GM18951 (cell line): ENCODE measurements around the gene LRRC26.

Experiments
- POLR2A ChIP-seq: IDR thresholded peaks from 4 replicates; pipeline ENCODE4 v1.6.1; 2011; ENCODE audit warnings: mild to moderate bottlenecking; ENCODE audit not compliant: insufficient read length, insufficient read depth; ENCODE audit errors: extremely low read depth
- in situ Hi-C: fragments of 300-500 bp; cut with MboI; formaldehyde crosslinking; loops from one replicate; pipeline ENCODE4 v1.12.0; 2022; ENCODE audit warnings: low sequenced_read_pairs, mixed read lengths, inconsistent platforms; ENCODE audit not compliant: unreplicated experiment

LRRC26 gene

DNA sequence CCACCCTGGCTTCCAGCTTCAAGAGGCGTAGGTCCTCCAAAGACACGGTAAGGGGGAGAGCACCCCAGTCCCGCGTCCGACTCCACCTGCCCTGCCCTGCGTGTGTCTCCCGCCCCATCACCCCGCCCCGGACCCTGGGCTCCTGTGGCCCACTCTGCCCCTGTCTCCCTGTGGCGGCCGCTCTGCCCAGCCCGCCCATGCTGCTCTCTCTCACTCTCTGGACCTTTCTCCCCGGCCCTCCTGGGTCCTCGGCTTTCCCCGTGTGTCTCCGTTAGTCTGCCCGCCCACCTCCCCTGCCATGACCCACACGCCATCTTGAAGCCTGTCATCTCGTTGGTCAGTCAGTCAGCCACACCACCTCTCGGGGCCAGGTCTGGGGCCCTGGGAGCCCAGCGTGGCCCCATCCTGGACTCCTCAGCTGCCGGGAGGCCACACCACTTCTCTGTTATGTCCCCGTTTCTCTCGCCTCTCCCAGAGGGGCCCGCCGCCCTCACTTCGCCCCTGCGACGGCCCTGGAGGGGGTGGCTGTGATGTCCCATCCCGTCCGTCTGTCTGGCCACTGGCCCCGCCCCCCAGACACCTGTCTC, 4.5 kb downstream of the LRRC26 start:
- no peak for TF ChIP-seq POLR2A
- in situ Hi-C loops: no loop called here

DNA sequence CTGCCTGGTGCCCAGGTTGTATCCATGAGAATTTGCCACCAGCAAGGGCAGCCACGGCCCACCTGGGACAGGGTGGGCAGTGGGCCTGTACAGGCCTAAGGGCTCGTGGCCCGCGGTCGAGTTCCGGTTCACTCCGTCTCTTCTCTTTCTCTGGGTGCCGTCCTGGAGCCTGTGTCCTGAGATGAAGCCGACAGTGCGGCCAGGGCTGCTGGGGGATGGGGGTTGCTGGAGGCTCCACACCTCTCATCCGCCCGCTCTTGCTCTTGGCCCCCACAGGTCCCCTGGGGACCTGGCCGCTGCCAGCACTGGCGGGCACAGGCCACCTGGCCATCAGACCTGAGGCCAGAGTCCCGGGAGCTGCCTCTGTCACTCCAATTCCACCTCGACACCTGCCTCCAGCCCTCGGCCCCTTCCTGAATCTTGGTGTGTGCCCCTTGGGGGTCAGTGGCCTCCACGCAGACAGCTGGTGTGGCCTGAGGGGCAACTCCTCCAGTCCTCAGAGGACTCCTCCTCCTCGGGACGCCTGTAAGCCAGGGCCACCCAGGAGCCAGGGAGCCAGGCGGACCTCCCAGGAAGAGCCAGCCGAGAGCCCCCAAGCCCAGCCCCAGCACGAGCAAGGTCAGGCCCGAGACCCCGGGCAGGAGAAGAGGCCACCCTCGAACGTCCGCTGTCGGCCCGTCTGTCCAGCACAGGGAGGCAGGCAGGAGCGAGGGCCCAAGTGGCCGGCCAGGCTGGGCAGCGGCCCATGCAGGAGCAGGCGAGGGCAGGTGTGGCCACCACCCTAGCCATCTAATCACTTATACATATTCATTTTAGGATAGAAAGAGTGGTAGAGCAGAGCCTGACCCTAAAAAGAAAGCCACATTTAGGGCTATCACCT, 5.2 kb downstream of the LRRC26 start:
- in situ Hi-C loops: no loop called here
- no peak for TF ChIP-seq POLR2A

DNA sequence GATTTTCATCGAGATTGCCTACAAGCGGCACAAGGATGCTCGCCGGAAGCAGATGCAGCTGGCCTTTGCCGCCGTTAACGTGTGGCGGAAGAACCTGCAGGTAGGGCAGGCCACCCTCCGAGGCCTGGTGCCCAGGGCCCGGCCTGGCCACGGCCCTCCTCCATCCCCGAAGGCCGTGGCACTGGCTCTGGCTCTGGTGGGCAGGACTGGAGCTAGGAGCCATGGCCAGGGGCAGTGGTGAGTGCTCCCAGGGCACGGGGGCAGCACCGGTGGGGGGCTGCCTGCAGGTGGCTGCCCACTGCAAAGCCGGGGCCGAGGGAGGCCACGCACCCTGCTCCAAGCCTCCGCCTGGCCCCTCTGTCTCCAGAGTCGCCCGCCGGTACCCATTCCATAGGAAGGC, 6.0 kb downstream of the LRRC26 start:
- no peak for TF ChIP-seq POLR2A
- in situ Hi-C loops: no loop called here

DNA sequence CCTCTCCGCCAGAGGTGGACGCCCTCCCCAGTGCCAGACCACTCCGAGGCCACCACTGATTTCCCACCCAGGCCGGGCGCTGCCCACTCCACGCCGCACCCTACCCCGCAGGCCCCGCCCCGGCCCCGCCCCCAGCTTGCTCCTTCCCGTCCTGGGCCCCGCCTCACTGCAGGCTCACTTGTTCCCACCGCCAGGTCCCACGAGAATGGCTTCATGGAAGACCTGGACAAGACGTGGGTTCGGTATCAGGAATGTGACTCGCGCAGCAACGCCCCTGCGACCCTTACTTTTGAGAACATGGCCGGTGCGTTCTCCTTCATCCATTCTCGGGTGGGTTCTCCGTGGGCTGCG, 6.5 kb downstream of the LRRC26 start:
- in situ Hi-C loops: no loop called here
- TF ChIP-seq POLR2A: no peak

DNA sequence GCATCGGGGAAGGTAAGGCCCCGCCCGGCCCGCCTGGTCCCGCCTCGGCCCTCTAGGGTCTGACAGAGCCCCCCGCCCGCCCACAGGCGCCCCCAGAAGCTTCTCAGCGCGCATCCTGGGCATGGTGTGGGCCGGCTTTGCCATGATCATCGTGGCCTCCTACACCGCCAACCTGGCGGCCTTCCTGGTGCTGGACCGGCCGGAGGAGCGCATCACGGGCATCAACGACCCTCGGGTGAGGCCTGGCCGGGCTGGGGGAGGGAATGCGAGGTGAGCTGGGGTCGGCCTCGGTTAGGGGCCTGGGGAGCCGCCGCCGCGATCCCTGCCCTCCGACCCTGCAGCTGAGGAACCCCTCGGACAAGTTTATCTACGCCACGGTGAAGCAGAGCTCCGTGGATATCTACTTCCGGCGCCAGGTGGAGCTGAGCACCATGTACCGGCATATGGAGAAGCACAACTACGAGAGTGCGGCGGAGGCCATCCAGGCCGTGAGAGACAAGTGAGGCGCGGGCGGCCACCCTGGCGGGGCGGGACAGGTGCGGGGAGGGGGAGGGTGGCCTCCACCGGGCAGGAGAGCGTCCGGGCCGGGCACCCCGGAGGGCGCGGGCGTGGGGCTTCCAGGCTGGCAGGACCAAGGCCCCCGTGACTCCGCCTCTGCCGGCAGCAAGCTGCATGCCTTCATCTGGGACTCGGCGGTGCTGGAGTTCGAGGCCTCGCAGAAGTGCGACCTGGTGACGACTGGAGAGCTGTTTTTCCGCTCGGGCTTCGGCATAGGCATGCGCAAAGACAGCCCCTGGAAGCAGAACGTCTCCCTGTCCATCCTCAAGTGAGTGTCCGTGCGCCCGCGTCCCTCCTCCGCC, 7.1 kb downstream of the LRRC26 start:
- TF ChIP-seq POLR2A: no peak
- in situ Hi-C loops: no loop called here

DNA sequence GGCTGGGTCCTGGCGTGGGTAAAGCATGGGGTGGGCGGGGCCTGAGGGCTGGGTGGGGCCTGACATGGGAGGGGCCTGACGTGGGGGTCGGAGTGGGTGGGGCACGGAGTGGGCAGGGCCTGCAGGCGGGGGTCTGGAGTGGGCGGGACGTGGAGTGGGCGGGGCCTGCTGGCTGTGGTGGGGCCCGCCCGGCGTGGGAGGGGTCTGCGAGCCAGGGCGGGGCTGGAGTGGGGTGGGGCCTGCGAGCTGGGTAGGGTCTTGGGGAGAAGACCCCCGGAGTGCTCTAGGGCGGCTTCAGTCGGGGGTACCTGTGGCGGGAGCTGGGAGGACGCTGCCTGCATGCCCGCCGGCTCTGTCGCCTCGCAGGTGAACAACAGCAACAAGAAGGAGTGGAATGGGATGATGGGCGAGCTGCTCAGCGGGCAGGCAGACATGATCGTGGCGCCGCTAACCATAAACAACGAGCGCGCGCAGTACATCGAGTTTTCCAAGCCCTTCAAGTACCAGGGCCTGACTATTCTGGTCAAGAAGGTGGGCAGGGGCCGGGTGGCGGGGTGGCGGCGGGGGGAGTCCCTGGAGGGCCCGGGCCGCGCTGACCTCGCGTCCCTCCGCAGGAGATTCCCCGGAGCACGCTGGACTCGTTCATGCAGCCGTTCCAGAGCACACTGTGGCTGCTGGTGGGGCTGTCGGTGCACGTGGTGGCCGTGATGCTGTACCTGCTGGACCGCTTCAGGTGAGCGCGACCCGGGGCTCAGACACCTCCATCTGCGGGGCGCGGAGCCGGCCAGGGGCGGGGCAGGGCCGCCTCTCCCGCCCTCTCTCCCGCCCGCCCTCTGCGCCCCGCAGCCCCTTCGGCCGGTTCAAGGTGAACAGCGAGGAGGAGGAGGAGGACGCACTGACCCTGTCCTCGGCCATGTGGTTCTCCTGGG, 8.0 kb downstream of the LRRC26 start:
- TF ChIP-seq POLR2A: no peak
- in situ Hi-C loops: no loop called here

DNA sequence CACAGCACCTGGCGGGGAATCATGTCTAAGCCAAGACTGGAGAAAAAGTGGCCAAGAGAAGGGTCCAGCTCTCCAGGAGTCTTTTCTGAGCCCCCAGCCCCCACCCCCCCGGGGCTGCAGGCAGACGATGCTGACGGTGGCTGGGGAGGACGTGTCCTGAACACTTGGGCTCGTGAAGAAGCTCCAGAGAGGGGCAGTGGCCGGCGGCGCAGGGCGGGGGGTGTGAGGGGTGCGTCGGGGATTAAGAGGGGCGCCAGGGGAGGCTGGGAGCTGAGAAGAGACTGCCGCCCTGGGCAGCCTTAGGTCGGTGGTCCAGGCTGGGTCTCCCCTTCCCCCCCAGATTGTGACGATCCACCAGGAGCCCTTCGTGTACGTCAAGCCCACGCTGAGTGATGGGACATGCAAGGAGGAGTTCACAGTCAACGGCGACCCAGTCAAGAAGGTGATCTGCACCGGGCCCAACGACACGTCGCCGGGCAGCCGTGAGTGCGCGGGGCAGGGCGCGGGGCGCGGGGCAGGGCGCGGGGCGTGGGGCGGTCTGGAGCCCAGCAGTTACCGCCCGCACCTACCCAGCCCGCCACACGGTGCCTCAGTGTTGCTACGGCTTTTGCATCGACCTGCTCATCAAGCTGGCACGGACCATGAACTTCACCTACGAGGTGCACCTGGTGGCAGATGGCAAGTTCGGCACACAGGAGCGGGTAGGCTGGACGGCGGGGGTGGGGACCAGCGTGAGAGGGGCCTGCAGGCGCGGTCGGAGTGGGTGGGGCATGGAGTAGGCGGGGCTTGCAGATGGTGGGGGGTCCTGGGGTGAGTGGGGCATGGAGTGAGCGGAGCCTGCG, 8.9 kb downstream of the LRRC26 start:
- in situ Hi-C loops: no loop called here
- TF ChIP-seq POLR2A: no peak

DNA sequence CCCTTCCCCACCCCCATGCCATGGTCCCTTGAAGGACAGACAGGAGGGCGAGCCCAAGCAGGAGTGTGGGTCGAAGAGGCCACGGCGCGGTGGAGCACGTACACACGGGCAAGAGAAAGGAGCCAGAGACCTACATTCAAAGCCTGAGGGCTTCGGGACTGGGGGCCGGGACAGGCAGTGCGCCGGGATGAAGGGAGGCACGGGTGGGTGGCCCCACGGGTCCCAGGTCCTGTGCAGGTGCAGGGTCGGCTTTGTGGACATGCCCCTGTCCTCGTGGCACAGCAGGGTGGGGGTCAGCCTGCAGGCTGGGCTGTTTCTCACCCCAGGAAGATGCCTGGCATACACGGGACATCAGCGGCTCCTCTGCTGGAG, 9.8 kb downstream of the LRRC26 start:
- TF ChIP-seq POLR2A: no peak
- in situ Hi-C loops: no loop called here

DNA sequence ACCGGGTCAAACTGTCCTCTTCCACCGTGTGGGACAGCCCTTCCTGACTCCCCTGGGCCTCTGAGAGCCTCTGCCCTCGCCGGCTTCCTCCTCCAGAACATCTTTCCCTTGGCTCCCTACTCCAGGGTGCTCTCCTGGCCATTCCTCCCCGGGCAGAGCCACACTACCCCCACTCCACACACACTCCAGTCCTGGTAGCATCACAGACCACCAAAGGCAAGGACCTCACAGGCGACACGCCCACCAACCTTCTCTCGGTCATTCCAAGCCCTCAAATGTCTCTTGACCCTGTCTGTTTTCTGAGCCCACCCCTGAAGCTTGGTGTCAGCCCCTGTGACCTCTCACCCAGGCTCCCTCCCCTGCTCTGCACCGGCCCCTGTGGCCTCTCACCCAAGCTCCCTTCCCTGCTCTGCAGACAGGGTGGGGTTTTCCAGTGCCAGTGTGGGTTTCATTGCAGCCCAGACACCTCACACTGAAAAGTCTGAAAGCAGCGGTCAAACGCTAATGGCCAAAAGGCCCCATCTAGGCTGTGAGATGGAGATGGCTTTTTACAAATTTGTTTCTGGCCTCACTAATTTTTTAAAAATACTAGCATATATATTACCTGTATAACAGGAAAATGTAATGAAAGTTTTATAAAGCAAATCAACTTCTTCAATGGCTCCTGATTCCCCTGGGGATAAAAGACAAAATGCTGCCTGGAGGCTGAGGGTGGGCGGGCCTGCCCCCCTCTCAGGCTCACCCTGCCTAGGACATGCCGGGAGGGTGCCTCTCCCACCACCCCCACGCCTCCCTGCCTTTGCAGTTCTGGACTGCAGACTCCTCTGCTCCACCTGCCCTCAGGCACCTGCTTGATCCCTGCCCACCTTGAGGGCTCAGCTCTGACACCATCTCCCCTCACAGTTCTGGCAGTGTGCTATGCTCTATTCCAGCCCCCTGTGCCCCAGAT, 10.5 kb downstream of the LRRC26 start:
- TF ChIP-seq POLR2A: no peak
- in situ Hi-C loops: no loop called here

DNA sequence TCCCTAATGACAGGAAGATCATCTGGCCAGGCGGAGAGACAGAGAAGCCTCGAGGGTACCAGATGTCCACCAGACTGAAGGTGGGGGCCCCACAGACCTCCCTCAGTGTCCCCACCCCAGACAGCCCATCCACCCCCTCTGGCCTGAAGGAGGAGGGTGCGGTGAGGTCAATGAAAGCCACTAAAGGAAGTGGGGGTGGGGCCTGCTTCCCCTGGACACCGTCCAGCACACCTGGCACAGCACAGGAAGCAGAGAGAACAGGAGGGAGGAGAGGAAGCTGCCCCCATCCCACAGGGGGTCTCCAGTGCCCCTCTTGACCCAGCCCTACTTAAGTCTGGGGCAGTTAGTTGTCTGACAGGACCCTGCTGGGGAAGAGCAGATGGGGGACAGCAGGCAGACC, 11.2 kb downstream of the LRRC26 start:
- TF ChIP-seq POLR2A: no peak
- in situ Hi-C loops: no loop called here
